H1 (cell line): Measurements from ENCODE around the gene CENPO. TPM values are rescaled to one million over a fixed set of nuclear protein-coding genes. Genes with fewer than 3 reads are reported as not detected.

Experiments used
- CTCF ChIA-PET: fragments of 300-600 bp; sonication (Branson Sonifier 250); formaldehyde crosslinking; loops from one replicate; lab custom pipeline; 2021; ENCODE audit not compliant: partially characterized antibody; lab: Charles Lee
- POLR2A ChIA-PET: fragments of 300-600 bp; sonication (Branson Sonifier 250); formaldehyde crosslinking; loops from one replicate; lab custom pipeline; 2021; ENCODE audit warnings: inconsistent platforms; ENCODE audit not compliant: partially characterized antibody; lab: Charles Lee
- DNase-seq, 2 experiments: peaks; one replicate each; pipeline versions ENCODE4 v3.0.0 to v3.0.0-alpha.2; 2010 to 2022; ENCODE audit warnings: low spot score in 2 of 2, low read depth in 1 of 2, mixed read lengths in 1 of 2
- FAIRE-seq: peaks from 2 replicates; lab custom pipeline; 2011; peaks lifted over from hg19 to GRCh38; lab: Jason Lieb, UNC
- H2AFZ ChIP-seq: 2 replicates; pipeline ENCODE4 v1.8.1; 2012; ENCODE audit warnings: low read length, inconsistent platforms
- H2AK5ac ChIP-seq: 2 replicates; pipeline ENCODE4 v1.6.1; 2013; ENCODE audit warnings: low read depth, low read length
- H2BK120ac ChIP-seq: replicated peaks from 2 replicates; pipeline ENCODE3; 2013; ENCODE audit warnings: low read depth, low read length, inconsistent platforms
- H2BK12ac ChIP-seq: 2 replicates; pipeline ENCODE4 v1.6.1; 2013; ENCODE audit warnings: low read depth, low read length
- H2BK15ac ChIP-seq: 2 replicates; pipeline ENCODE4 v1.6.1; 2013; ENCODE audit warnings: low read length
- H2BK20ac ChIP-seq: 2 replicates; pipeline ENCODE4 v1.6.1; 2013; ENCODE audit warnings: low read length
- H2BK5ac ChIP-seq: 2 replicates; pipeline ENCODE4 v1.6.1; 2013; ENCODE audit warnings: low read depth, low read length
- H3K14ac ChIP-seq: 2 replicates; pipeline ENCODE4 v1.6.1; 2013; ENCODE audit warnings: inconsistent platforms; ENCODE audit not compliant: insufficient read length
- H3K18ac ChIP-seq: 2 replicates; pipeline ENCODE4 v1.6.1; 2013; ENCODE audit warnings: low read length; ENCODE audit errors: extremely low read depth
- H3K23ac ChIP-seq: 2 replicates; pipeline ENCODE4 v1.6.1; 2013; ENCODE audit warnings: inconsistent platforms; ENCODE audit not compliant: insufficient read length
- H3K23me2 ChIP-seq: 2 replicates; pipeline ENCODE4 v1.6.1; 2013; ENCODE audit warnings: low read depth, low read length
- H3K27ac ChIP-seq: 2 replicates; pipeline ENCODE4 v1.6.1; 2011; ENCODE audit warnings: low read depth, low read length, inconsistent platforms
- H3K27me3 ChIP-seq, 4 experiments: replicated peaks in 1 of 4; 1 replicate in 1 of 4; 2 replicates in 3 of 4; pipeline versions ENCODE4 v1.6.1 to v1.8.1; 2011 to 2013; ENCODE audit warnings: low read length in 3 of 4, mild to moderate bottlenecking in 3 of 4, inconsistent platforms in 2 of 4, mixed read lengths in 2 of 4, moderate library complexity in 1 of 4; ENCODE audit not compliant: control insufficient read depth in 3 of 4, insufficient read depth in 3 of 4; ENCODE audit errors: extremely low read depth in 1 of 4
- H3K36me3 ChIP-seq, 4 experiments: 2 replicates each; pipeline versions ENCODE4 v1.6.1 to v1.8.1; 2011 to 2013; ENCODE audit warnings: mild to moderate bottlenecking in 4 of 4, low read length in 3 of 4, moderate library complexity in 2 of 4, control low read depth in 1 of 4, inconsistent platforms in 1 of 4; ENCODE audit not compliant: insufficient read depth in 4 of 4, control insufficient read depth in 2 of 4
- H3K4ac ChIP-seq: replicated peaks from 2 replicates; pipeline ENCODE3; 2013; ENCODE audit warnings: low read length, low read depth, mixed read lengths, inconsistent platforms; ENCODE audit not compliant: insufficient read length
- H3K4me1 ChIP-seq, 4 experiments: replicated peaks in 1 of 4; 1 replicate in 1 of 4; 2 replicates in 3 of 4; pipeline versions ENCODE4 v1.6.1 to v1.8.1; 2011 to 2013; ENCODE audit warnings: low read length in 3 of 4, inconsistent platforms in 2 of 4, mixed read lengths in 1 of 4; ENCODE audit not compliant: insufficient read depth in 4 of 4, control insufficient read depth in 3 of 4
- H3K4me2 ChIP-seq, 2 experiments: 2 replicates each; pipeline versions ENCODE4 v1.6.1 to v1.8.1; 2011 to 2013; ENCODE audit warnings: low read depth in 2 of 2, low read length in 2 of 2, control low read depth in 1 of 2, inconsistent platforms in 1 of 2, mild to moderate bottlenecking in 1 of 2; ENCODE audit not compliant: insufficient read depth in 1 of 2
- H3K4me3 ChIP-seq, 4 experiments: fragments of 200-600, 300-600 bp in 1 of 4; sonication (generic), shearing (Covaris generic), sonication (Bioruptor Twin) in 1 of 4; 2 replicates each; pipeline versions ENCODE4 v1.5.1 to v1.8.1; 2011 to 2016; ENCODE audit warnings: low read length in 4 of 4, low read depth in 3 of 4, control low read depth in 2 of 4, inconsistent platforms in 2 of 4, mild to moderate bottlenecking in 2 of 4, mixed read lengths in 1 of 4, moderate library complexity in 1 of 4; ENCODE audit not compliant: insufficient read depth in 2 of 4; ENCODE audit errors: extremely low read depth in 1 of 4
- H3K56ac ChIP-seq: replicated peaks from 2 replicates; pipeline ENCODE3; 2013; ENCODE audit warnings: low read depth, mild to moderate bottlenecking, mixed read lengths, low read length, inconsistent platforms; ENCODE audit not compliant: insufficient read length
- H3K79me1 ChIP-seq: 2 replicates; pipeline ENCODE4 v1.6.1; 2013; ENCODE audit warnings: low read depth, low read length, control low read depth
- H3K79me2 ChIP-seq, 2 experiments: 2 replicates each; pipeline versions ENCODE4 v1.6.1 to v1.8.1; 2012 to 2013; ENCODE audit warnings: low read length in 2 of 2, mild to moderate bottlenecking in 2 of 2, inconsistent platforms in 1 of 2; ENCODE audit not compliant: insufficient read depth in 2 of 2, control insufficient read depth in 1 of 2
- H3K9ac ChIP-seq, 4 experiments: replicated peaks in 1 of 4; 1 replicate in 1 of 4; 2 replicates in 3 of 4; pipeline versions ENCODE4 v1.6.1 to v1.8.1; 2011 to 2013; ENCODE audit warnings: low read depth in 3 of 4, low read length in 3 of 4, control low read depth in 2 of 4, mild to moderate bottlenecking in 2 of 4, moderate library complexity in 2 of 4, inconsistent platforms in 1 of 4; ENCODE audit errors: extremely low read depth in 1 of 4
- H3K9me3 ChIP-seq, 2 experiments: 2 replicates each; pipeline versions ENCODE4 v1.6.1 to v1.8.1; 2012 to 2013; ENCODE audit warnings: mild to moderate bottlenecking in 2 of 2, moderate library complexity in 2 of 2, control low read depth in 1 of 2, inconsistent platforms in 1 of 2, low read depth in 1 of 2, low read length in 1 of 2, mixed read lengths in 1 of 2; ENCODE audit not compliant: insufficient read depth in 2 of 2
- H4K20me1 ChIP-seq, 2 experiments: replicated peaks in 1 of 2; 2 replicates each; pipeline versions ENCODE3 to v1.8.1; 2011 to 2013; ENCODE audit warnings: inconsistent platforms in 2 of 2, low read length in 2 of 2, mild to moderate bottlenecking in 1 of 2; ENCODE audit not compliant: insufficient read depth in 2 of 2, control insufficient read depth in 1 of 2
- H4K5ac ChIP-seq: 2 replicates; pipeline ENCODE4 v1.6.1; 2013; ENCODE audit warnings: low read length, low read depth, mixed read lengths, inconsistent platforms; ENCODE audit not compliant: insufficient read length
- H4K8ac ChIP-seq: 2 replicates; pipeline ENCODE4 v1.8.0; 2013; ENCODE audit warnings: mild to moderate bottlenecking, moderate library complexity, low read length, inconsistent platforms; ENCODE audit not compliant: insufficient read depth; ENCODE audit errors: extremely low read depth
- H4K91ac ChIP-seq: replicated peaks from 2 replicates; pipeline ENCODE3; 2013; ENCODE audit warnings: low read length, mixed read lengths, inconsistent platforms; ENCODE audit not compliant: insufficient read length
- SUZ12 ChIP-seq: fragments of 200-600 bp; sonication (generic); IDR thresholded peaks from 2 replicates; pipeline ENCODE4 v1.6.1; 2012; ENCODE audit warnings: mild to moderate bottlenecking, inconsistent platforms, low read length, moderate library complexity, mixed read lengths
- WGBS, 2 experiments: shearing (Covaris generic) in 1 of 2; methylation state at CpG; one replicate each; pipeline versions ENCODE4 v1.1.6 to v1.1.7; 2013 to 2015; ENCODE audit warnings: low lambda C conversion rate in 2 of 2, mixed read lengths in 2 of 2, inconsistent platforms in 1 of 2, low coverage in 1 of 2, missing lambda C conversion rate in 1 of 2; ENCODE audit not compliant: insufficient replicate concordance in 2 of 2, insufficient coverage in 1 of 2, insufficient read length in 1 of 2; ENCODE audit errors: extremely low coverage in 1 of 2, missing lambda C conversion rate in 1 of 2; 5-methylcytosine and 5-hydroxymethylcytosine counted together
- polyA plus RNA-seq, 7 experiments: library from polyadenylated mRNA; depleted of rRNA in 3 of 7; stranded (reverse) in 5 of 7; unstranded in 2 of 7; fragments of >200 nt in 5 of 7; fragments of 200-250 nt in 2 of 7; gene quantifications; 1 replicate in 5 of 7; 2 replicates in 1 of 7; 4 replicates in 1 of 7; pipeline versions ENCODE4 v1.2.1 to v1.2.3, GENCODE V29; 2011 to 2013; ENCODE audit warnings: missing spikeins in 2 of 7, mixed read lengths in 2 of 7
- total RNA-seq: library from RNA; stranded (reverse); fragmentation: NEBNext Ultra II Directional; extraction: Animal tissue kit (Norgen Biotek cat#: 25700); gene quantifications from 2 replicates; pipeline ENCODE4 v1.2.1, GENCODE V29; 2021

CENPO gene
- total and polyA plus RNA-seq, 2 of the 8 experiments (the other 6 are each of a cell fraction or from before 2014, with no cell fraction given) = 34.4 to 46.3 TPM

- WGBS, 2 experiments = 88% methylated on average over 7 of the region's 7 CpGs; no CpG with 5 or more reads in 1 of the 2 experiments
Observed at GRCh38 chr2:24850944-24851343, 57.7 kb downstream of the CENPO start.

More at GRCh38 chr2:24850944-24851343, 57.7 kb downstream of the CENPO start:
- Histone ChIP-seq H3K9ac (no peak overlapping the region), H2BK20ac (no peak overlapping the region), H3K36me3 (no peaks in the 10 kb centered on the region; a peak in 2 of 8 replicates), H3K23ac (no peak overlapping the region), H3K4me1 (no peaks in the 10 kb centered on the region), H4K20me1 (no peaks in the 10 kb centered on the region), H2AK5ac (no peak overlapping the region), H3K56ac (no peak overlapping the region), H3K18ac (no peak overlapping the region), H2BK15ac (no peak overlapping the region), H4K91ac (no peak overlapping the region), H4K8ac (no peak overlapping the region), H2BK5ac (no peak overlapping the region), H3K4ac (no peak overlapping the region), H2BK12ac (no peak overlapping the region), H3K27me3 (no peaks in the 10 kb centered on the region), H3K4me2 (no peak overlapping the region), H3K79me1 (no peaks in the 10 kb centered on the region; the same call in 1 of the 2 replicates), H2BK120ac (no peak overlapping the region), H4K5ac (no peak overlapping the region), H2AFZ (no peak overlapping the region), H3K4me3 (no peak overlapping the region), H3K9me3 (peaks cover 8 to 19% of the 10 kb centered on the region in 2 experiments; a peak in 3 of 4 replicates), H3K14ac (no peak overlapping the region), H3K27ac (no peak overlapping the region), H3K23me2 (no peaks in the 10 kb centered on the region), H3K79me2 (no peaks in the 10 kb centered on the region)
- no peak for DNase-seq
- CTCF ChIA-PET = no interaction called here
- no peak for TF ChIP-seq SUZ12
- POLR2A ChIA-PET = no interaction called here
- FAIRE-seq = no peak
